GM12874 (cell line): ENCODE measurements around the gene PGLYRP2.

Experiments
- CTCF ChIP-seq: IDR thresholded peaks from 2 replicates; pipeline ENCODE4 v1.5.1; 2011; ENCODE audit warnings: low read depth, mild to moderate bottlenecking, control low read depth, low read length, moderate library complexity; ENCODE audit not compliant: insufficient read depth

The PGLYRP2 gene

GRCh38 chr19:15422296-15423075 lies 56.8 kb downstream of the PGLYRP2 start:
- no peak for TF ChIP-seq CTCF

- no peak for TF ChIP-seq CTCF
Measured at GRCh38 chr19:15421721-15422260, 57.5 kb downstream of the PGLYRP2 start.

GRCh38 chr19:15421136-15421695 lies 58.1 kb downstream of the PGLYRP2 start:
- TF ChIP-seq CTCF: no peak

GRCh38 chr19:15419413-15420025 lies 59.8 kb downstream of the PGLYRP2 start:
- TF ChIP-seq CTCF: no peak
